Measurements from ENCODE around the gene ERN2. TPM values are rescaled to one million over a fixed set of nuclear protein-coding genes. Genes with fewer than 3 reads are reported as not detected.

ERN2 gene
- total RNA-seq, 1 donor from 2014 or later: 0.64 TPM

DNA sequence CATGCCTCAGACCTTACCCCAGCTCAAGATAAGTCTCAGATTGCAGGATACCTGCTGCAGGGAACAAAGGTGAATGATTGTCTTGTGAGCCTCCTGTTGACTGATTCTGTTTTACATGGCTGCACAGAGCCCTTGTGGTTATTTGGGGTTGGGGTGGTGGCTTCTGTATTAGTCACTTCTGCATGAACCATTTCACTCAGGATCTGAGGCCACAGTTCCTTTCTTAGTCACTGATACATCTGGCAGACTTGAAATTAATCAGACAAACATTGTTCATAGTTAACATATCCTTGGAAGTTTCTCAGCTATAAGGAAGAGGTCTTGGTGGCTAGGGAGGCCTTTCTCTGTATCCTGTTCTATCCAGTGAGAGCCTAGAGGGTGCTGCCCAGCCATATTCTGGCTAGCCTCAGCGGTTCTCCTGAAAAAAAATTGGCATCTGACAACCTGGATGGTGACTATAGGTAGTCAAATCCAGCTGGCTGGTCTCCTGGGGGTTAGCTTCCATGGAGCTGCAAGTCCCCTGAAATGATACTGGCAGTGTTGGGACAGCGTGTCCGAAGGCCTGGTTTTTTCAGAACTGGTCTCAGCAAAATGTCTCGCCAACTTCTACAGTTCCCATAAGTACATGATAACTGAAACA lies 42.8 kb downstream of the ERN2 start:
- no peak overlapping the region for H3K4me3 Mint-ChIP-seq (ENCODE audit: unreplicated experiment)
- H3K36me3 Mint-ChIP-seq (ENCODE audit: unreplicated experiment): no peaks in the 10 kb centered on the region
- TF ChIP-seq, protein P1, sequence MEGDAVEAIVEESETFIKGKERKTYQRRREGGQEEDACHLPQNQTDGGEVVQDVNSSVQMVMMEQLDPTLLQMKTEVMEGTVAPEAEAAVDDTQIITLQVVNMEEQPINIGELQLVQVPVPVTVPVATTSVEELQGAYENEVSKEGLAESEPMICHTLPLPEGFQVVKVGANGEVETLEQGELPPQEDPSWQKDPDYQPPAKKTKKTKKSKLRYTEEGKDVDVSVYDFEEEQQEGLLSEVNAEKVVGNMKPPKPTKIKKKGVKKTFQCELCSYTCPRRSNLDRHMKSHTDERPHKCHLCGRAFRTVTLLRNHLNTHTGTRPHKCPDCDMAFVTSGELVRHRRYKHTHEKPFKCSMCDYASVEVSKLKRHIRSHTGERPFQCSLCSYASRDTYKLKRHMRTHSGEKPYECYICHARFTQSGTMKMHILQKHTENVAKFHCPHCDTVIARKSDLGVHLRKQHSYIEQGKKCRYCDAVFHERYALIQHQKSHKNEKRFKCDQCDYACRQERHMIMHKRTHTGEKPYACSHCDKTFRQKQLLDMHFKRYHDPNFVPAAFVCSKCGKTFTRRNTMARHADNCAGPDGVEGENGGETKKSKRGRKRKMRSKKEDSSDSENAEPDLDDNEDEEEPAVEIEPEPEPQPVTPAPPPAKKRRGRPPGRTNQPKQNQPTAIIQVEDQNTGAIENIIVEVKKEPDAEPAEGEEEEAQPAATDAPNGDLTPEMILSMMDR (IDR thresholded peaks at IDR 0.05; ENCODE audit: partially characterized antibody, unreplicated experiment): no peak
- DNase-seq: no peak
- H3K27me3 Mint-ChIP-seq (ENCODE audit: unreplicated experiment): no peaks in the 10 kb centered on the region
- H3K27ac Mint-ChIP-seq (ENCODE audit: unreplicated experiment): no peak overlapping the region
- H3K9me3 Mint-ChIP-seq (ENCODE audit: unreplicated experiment): no peaks in the 10 kb centered on the region
- H3K4me1 Mint-ChIP-seq (ENCODE audit: low read depth, unreplicated experiment): no peaks in the 10 kb centered on the region

DNA sequence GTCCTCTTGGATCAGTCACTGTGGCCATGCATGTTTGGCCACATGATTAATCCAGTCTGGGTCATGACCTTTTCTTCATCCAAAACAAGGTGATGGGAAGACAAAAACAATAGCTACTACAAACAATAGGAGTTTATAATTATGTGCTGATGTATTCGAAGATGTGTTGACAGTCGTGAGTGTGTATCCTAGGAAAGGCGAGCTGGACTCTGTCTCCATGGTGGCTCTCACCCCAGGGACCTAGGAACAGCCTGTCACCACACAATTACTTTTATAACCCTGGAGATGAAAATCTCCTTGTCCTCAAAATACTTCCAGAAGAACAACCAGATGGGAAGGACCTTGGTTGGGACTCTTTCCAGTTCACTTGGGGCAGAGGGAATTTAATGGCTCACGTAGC lies 44.1 kb downstream of the ERN2 start:
- Mint-ChIP-seq H3K9me3 (ENCODE audit: unreplicated experiment) (no peaks in the 10 kb centered on the region), H3K4me1 (ENCODE audit: low read depth, unreplicated experiment) (no peaks in the 10 kb centered on the region), H3K36me3 (ENCODE audit: unreplicated experiment) (no peaks in the 10 kb centered on the region), H3K27ac (ENCODE audit: unreplicated experiment) (no peak overlapping the region), H3K4me3 (ENCODE audit: unreplicated experiment) (no peak overlapping the region), H3K27me3 (ENCODE audit: unreplicated experiment) (no peaks in the 10 kb centered on the region)
- TF ChIP-seq, protein P1 (IDR thresholded peaks at IDR 0.05; ENCODE audit: partially characterized antibody, unreplicated experiment): no peak
- DNase-seq: no peak

DNA sequence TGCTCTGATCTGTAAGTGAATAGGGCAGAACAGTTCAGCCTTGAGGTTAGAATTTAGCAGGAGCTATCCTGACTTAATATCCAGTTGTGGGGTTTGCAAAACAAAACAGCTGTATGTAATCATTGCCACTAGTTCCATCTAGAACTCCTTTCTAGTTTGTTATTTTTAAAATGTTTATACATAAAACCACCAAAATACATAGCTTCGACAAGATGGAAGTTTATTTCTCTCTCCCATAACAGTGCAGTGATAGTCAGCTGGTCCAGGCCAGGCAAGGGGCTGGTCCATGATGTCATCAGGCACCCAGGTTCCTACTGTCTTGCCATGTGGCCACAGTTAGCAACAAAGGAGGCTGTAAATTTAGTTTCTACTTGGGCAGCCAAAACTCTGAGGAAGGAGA lies 44.8 kb downstream of the ERN2 start:
- TF ChIP-seq, protein P1 (IDR thresholded peaks at IDR 0.05; ENCODE audit: partially characterized antibody, unreplicated experiment): no peak
- no peak overlapping the region for H3K27ac Mint-ChIP-seq (ENCODE audit: unreplicated experiment)
- H3K9me3 Mint-ChIP-seq (ENCODE audit: unreplicated experiment): no peaks in the 10 kb centered on the region
- no peaks in the 10 kb centered on the region for H3K36me3 Mint-ChIP-seq (ENCODE audit: unreplicated experiment)
- H3K27me3 Mint-ChIP-seq (ENCODE audit: unreplicated experiment): no peaks in the 10 kb centered on the region
- H3K4me3 Mint-ChIP-seq (ENCODE audit: unreplicated experiment): no peak overlapping the region
- no peak for DNase-seq
- no peaks in the 10 kb centered on the region for H3K4me1 Mint-ChIP-seq (ENCODE audit: low read depth, unreplicated experiment)

DNA sequence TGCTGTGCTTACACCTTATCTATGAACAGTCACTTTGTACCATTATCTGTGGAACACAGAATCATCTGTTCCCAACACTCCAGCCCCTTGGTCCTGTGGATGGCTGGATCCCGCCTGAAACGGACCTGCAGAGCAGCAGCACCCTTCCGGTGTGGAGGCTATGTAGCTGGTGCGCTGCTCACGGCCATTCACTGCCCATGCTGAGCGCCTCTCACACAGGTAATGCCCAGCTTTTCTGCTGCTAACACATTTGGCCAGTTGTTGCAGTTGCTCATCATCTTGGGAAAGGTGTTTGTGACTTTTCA lies 45.7 kb downstream of the ERN2 start:
- TF ChIP-seq, protein P1 (IDR thresholded peaks at IDR 0.05; ENCODE audit: partially characterized antibody, unreplicated experiment): no peak
- no peak overlapping the region for H3K27ac Mint-ChIP-seq (ENCODE audit: unreplicated experiment)
- no peaks in the 10 kb centered on the region for H3K27me3 Mint-ChIP-seq (ENCODE audit: unreplicated experiment)
- H3K4me1 Mint-ChIP-seq (ENCODE audit: low read depth, unreplicated experiment): no peaks in the 10 kb centered on the region
- no peak for DNase-seq
- no peak overlapping the region for H3K4me3 Mint-ChIP-seq (ENCODE audit: unreplicated experiment)
- H3K9me3 Mint-ChIP-seq (ENCODE audit: unreplicated experiment): no peaks in the 10 kb centered on the region
- no peaks in the 10 kb centered on the region for H3K36me3 Mint-ChIP-seq (ENCODE audit: unreplicated experiment)

DNA sequence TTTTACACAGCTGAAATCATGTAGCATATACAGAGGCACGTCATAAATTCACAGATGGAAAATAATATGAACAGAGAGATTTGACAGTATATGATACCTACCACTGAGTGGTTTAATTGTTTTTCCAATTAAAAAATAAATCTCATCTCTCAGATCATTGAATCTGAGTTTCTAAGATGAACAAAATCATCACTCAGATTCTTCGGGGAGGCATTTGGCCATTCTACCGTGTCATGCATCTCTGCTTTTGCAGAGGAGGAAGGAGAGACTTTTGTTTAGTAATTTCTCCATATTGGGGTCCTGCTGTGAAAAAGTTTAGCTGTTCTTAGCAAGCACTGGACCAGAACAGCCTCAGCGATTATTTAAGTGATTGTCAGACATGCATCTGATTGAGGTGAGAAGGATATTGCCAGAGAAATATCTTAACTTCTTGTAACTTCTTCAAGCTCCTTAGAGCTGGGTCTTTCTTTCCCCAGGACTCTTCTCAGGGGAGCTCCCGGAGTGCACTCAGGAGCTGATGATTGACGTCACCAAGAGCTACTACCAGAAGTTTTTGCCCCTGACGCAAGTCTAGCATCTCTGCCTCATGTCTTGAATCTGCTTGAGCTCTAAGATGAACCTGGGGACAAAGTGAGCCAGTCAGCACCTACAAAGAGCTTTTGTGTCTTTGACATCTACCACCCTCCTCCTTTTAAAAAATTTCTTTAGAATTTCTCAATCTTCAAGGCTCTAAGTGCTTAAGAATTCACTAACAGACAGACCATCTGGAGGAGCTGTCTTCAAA lies 46.3 kb downstream of the ERN2 start:
- Mint-ChIP-seq H3K36me3 (ENCODE audit: unreplicated experiment) (no peaks in the 10 kb centered on the region), H3K9me3 (ENCODE audit: unreplicated experiment) (no peaks in the 10 kb centered on the region), H3K27ac (ENCODE audit: unreplicated experiment) (no peak overlapping the region), H3K4me1 (ENCODE audit: low read depth, unreplicated experiment) (no peaks in the 10 kb centered on the region), H3K4me3 (ENCODE audit: unreplicated experiment) (no peak overlapping the region), H3K27me3 (ENCODE audit: unreplicated experiment) (no peaks in the 10 kb centered on the region)
- DNase-seq: no peak
- TF ChIP-seq, protein P1 (IDR thresholded peaks at IDR 0.05; ENCODE audit: partially characterized antibody, unreplicated experiment): no peak
